ENCODE measurements around the gene JMJD7.

DNA sequence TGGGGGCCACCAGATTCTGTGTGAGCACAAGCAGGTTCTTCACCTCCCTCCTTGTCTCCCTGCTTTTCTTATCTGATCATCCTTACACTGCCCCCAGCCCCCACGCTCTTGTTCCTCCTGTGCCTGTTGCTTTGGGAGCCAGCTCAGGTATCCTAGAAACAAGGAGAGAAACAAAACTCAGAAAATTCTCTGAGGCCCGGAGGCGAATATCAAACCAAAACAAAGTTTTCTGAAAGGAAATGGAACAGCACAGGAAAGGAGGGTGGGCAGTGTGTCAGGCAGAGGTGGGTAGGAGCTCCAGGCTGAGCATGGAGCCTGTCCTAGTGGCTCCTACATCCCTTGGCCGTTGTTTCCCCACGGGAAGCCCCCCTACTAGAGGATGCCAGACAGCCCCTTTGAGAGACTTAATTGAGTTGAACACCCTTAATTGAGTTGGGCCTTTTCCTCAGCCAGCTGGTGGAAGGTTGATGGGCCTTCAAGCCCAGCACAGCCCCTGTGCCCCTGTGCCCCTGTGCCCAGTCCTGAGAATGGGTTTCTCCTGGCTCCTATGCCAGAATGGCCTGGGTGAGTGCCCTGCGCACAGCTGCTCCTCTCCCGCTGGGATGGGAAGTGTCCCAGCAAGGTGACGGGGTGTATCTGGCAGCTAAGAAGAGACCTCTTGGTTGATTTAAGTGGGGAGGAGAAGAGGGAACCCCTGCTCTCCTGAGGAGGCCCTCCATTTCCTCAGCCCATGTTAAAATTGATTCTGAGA is 22.8 kb upstream of the JMJD7 start:
- TF ChIP-seq ZFP36 (IDR thresholded peaks at IDR 0.05; ENCODE audit: borderline replicate concordance, partially characterized antibody) (no peak), EP300 (IDR thresholded peaks at IDR 0.05) (no peak), RNF2 (IDR thresholded peaks at IDR 0.05; ENCODE audit: borderline replicate concordance, low read depth) (no peak), JUNB (IDR thresholded peaks at IDR 0.05) (no peak), ESRRA (IDR thresholded peaks at IDR 0.05; ENCODE audit: borderline replicate concordance, low read length) (no peak), CBX8 (IDR thresholded peaks at IDR 0.05) (no peak), RCOR1 (IDR thresholded peaks at IDR 0.05; ENCODE audit: low read depth, low read length) (no peak), SREBF2 (IDR thresholded peaks at IDR 0.05) (no peak), POLR2A (IDR thresholded peaks at IDR 0.05; ENCODE audit: low read length) (no peak)
- TF ChIP-seq, protein P1, sequence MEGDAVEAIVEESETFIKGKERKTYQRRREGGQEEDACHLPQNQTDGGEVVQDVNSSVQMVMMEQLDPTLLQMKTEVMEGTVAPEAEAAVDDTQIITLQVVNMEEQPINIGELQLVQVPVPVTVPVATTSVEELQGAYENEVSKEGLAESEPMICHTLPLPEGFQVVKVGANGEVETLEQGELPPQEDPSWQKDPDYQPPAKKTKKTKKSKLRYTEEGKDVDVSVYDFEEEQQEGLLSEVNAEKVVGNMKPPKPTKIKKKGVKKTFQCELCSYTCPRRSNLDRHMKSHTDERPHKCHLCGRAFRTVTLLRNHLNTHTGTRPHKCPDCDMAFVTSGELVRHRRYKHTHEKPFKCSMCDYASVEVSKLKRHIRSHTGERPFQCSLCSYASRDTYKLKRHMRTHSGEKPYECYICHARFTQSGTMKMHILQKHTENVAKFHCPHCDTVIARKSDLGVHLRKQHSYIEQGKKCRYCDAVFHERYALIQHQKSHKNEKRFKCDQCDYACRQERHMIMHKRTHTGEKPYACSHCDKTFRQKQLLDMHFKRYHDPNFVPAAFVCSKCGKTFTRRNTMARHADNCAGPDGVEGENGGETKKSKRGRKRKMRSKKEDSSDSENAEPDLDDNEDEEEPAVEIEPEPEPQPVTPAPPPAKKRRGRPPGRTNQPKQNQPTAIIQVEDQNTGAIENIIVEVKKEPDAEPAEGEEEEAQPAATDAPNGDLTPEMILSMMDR (IDR thresholded peaks at IDR 0.05): no peak
